Thyroid gland (tissue), 4 donors: ENCODE results near the gene BRAF.

Experiments
- CTCF ChIP-seq, 6 experiments: fragments of 200-600 bp in 3 of 6; fragments of 450-650 bp in 3 of 6; sonication (generic) in 3 of 6; IDR thresholded peaks; one replicate each; pipeline ENCODE4 v1.5.1; 2016 to 2019; ENCODE audit warnings: antibody characterized with exemption in 6 of 6, mild to moderate bottlenecking in 2 of 6, inconsistent platforms in 1 of 6, moderate library complexity in 1 of 6
- POLR2A ChIP-seq, 2 donors: fragments of 450-650 bp; IDR thresholded peaks; one replicate each; pipeline ENCODE4 v1.6.1; 2017; ENCODE audit warnings: antibody characterized with exemption in 2 of 2, mild to moderate bottlenecking in 2 of 2, moderate library complexity in 1 of 2

DNA sequence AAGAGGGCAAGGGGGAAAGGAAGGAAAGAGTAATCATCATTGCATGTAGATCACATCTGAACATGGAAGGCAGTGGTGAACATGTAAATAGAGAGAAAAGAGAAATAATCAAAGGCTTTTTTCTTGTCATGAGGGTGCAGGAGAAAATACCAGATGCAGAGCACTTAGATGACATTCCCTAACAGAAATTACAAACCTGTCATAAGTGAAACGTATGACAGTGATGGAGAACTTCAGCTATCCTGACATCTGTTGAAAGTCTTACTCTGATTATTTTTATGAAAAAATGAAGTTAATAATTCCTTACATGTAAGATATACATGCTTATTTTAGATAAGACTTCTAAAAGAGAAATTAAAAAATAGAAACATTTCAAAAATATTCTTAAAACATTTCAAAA lies 54.7 kb downstream of the BRAF start:
- TF ChIP-seq POLR2A (IDR thresholded peaks at IDR 0.05) = no peak
- TF ChIP-seq CTCF (IDR thresholded peaks at IDR 0.05) = no peak
